Measurements from ENCODE around the gene SEPHS2. TPM values are rescaled to one million over a fixed set of nuclear protein-coding genes. Genes with fewer than 3 reads are reported as not detected.
A peak's percentile ranks its signal among the peaks of the same experiment; 100 is the strongest.

Gene SEPHS2
- polyA plus RNA-seq, 2 of the 4 experiments (the other 2 are of a cell fraction) = 47.8 to 72.6 TPM

DNA sequence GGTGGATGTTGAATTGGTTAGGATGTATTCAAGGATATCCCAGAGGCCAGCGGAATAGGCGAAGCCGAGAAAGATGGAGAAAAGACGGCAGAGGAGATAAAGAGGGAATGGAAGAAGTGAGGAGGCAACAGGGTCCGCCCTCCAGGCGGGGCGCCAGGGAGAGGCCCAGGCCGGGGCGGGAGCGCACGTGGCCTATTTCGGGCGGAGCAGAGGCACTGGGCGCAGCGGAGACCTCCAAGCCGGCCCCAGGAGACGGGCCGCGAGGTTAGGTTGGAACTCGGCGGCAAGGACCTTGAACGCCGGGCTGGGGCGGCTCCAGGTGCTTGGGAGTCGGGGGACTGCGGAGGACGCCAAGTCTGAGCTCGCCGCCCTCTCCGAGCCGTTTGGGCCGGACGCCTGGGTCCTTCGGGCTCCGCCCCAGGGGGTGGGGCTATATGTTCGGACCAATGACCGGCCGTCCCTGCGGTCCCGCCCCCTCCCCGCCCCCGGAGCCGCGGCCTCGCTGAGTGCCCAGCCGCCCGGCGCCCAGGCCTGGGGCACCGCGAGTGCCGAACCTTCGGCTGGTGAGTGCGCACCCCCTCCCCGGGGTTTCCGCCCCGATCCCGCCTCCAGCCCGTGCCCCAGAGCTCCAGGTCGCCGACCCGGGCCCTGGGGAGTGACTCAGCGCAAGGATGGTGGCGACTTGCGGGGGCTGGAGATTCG is 38.4 kb downstream of the SEPHS2 start, which contains the start of gene ZNF771:
TSS of gene ZNF771 (plus strand) at position 505 of the 702 bp plus-strand sequence. CDS start 448 bp downstream, outside the sequence.
- ChIA-PET CTCF (interaction anchor here (0.7 to 7.5 kb wide), 9 partner anchors 10 to 294 kb away, joined by 3 to 149 read pairs (median 4); partner anchors contain the start of genes CD2BP2, DCTPP1, GDPD3 and ZNF48), POLR2A (interaction anchor here (0.7 to 2.1 kb wide), 8 partner anchors 9 to 209 kb away, joined by 3 to 16 read pairs (median 7); partner anchors contain the start of genes DCTPP1 and ZNF48)
- Histone ChIP-seq H3K4me1 (peaks cover 20% of the 10 kb centered on the region), H3K4me2 (peak within 1 kb of the TSS; percentile 94), H3K4me3 (peak within 1 kb of the TSS; percentile 62), H3K27ac (peak within 1 kb of the TSS; percentile 80 to 92), H3K9me3 (no peaks in the 10 kb centered on the region)
- under 1% methylated on average over 23 of the region's 65 CpGs for WGBS (ENCODE audit: missing lambda C conversion rate)
- no peak for FAIRE-seq
- ATAC-seq = peak; percentile 88 to 92
- peak; percentile 83 to 90 for DNase-seq (ENCODE audit: low read depth in 1 of 2, low spot score in 1 of 2)
- TF ChIP-seq, protein P1, sequence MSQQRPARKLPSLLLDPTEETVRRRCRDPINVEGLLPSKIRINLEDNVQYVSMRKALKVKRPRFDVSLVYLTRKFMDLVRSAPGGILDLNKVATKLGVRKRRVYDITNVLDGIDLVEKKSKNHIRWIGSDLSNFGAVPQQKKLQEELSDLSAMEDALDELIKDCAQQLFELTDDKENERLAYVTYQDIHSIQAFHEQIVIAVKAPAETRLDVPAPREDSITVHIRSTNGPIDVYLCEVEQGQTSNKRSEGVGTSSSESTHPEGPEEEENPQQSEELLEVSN (IDR thresholded peaks at IDR 0.05; ENCODE audit: borderline replicate concordance, low read depth) = peak; percentile 60; the same call in 1 of the 2 replicates
- TF ChIP-seq MYC (IDR thresholded peaks at IDR 0.05; ENCODE audit: borderline replicate concordance, low read length) = peak; percentile 89; the same call in 1 of the 2 replicates
- TF ChIP-seq PHF8 (IDR thresholded peaks at IDR 0.05; ENCODE audit: borderline replicate concordance, low read depth) = peak; percentile 85
- TF ChIP-seq RNF2 (IDR thresholded peaks at IDR 0.05; ENCODE audit: borderline replicate concordance, low read depth) = no peak
- TF ChIP-seq, protein P2, sequence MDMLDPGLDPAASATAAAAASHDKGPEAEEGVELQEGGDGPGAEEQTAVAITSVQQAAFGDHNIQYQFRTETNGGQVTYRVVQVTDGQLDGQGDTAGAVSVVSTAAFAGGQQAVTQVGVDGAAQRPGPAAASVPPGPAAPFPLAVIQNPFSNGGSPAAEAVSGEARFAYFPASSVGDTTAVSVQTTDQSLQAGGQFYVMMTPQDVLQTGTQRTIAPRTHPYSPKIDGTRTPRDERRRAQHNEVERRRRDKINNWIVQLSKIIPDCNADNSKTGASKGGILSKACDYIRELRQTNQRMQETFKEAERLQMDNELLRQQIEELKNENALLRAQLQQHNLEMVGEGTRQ (IDR thresholded peaks at IDR 0.05) = peak; percentile 82
- peak; percentile 18; the same call in 1 of the 2 replicates for TF ChIP-seq TP53 (CRISPR knock-in tag; IDR thresholded peaks at IDR 0.05)
- no peak for TF ChIP-seq MAZ (IDR thresholded peaks at IDR 0.05; ENCODE audit: borderline replicate concordance, low read depth, low read length)
- TF ChIP-seq HOXA7 (CRISPR knock-in tag; IDR thresholded peaks at IDR 0.05) = no peak
- no peak for TF ChIP-seq BHLHE40 (IDR thresholded peaks at IDR 0.05; ENCODE audit: low read depth, low read length)
- TF ChIP-seq, protein P3, sequence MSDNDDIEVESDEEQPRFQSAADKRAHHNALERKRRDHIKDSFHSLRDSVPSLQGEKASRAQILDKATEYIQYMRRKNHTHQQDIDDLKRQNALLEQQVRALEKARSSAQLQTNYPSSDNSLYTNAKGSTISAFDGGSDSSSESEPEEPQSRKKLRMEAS (IDR thresholded peaks at IDR 0.05) = peak; percentile 98
- TF ChIP-seq, protein P4, sequence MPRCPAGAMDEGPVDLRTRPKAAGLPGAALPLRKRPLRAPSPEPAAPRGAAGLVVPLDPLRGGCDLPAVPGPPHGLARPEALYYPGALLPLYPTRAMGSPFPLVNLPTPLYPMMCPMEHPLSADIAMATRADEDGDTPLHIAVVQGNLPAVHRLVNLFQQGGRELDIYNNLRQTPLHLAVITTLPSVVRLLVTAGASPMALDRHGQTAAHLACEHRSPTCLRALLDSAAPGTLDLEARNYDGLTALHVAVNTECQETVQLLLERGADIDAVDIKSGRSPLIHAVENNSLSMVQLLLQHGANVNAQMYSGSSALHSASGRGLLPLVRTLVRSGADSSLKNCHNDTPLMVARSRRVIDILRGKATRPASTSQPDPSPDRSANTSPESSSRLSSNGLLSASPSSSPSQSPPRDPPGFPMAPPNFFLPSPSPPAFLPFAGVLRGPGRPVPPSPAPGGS (IDR thresholded peaks at IDR 0.05) = peak; percentile 77; the same call in 2 of the 3 replicates
- no peak for TF ChIP-seq FOSL2 (IDR thresholded peaks at IDR 0.05)
- peak; percentile 10; the same call in 1 of the 2 replicates for TF ChIP-seq FOSL2 (CRISPR knock-in tag; IDR thresholded peaks at IDR 0.05)
- peak; percentile 69 for TF ChIP-seq POLR2A (IDR thresholded peaks at IDR 0.05; ENCODE audit: low read length)
- TF ChIP-seq JUN (IDR thresholded peaks at IDR 0.05) = peak; percentile 31 to 93; a peak in 3 of 5 replicates
- TF ChIP-seq MAFK (IDR thresholded peaks at IDR 0.05; ENCODE audit: partially characterized antibody) = peak; percentile 3

DNA sequence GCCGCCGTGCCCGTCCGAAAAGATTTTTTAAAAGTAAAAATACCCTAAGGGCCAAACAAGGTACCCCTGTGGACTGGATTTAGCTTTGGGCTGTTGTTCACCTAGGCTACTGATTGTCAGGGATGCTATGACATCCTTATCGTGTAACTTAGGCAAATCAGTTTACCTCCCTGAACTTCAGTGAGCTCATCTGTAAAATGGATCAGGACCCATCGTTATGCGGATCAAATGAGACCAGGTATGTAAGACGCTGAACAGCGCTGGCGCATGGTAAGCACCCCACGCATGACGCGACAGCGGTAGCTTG is 38.9 kb downstream of the SEPHS2 start:
- Histone ChIP-seq H3K4me3 (peak overlapping the region; percentile 62), H3K9me3 (no peaks in the 10 kb centered on the region), H3K4me1 (peaks cover 20% of the 10 kb centered on the region), H3K27ac (peak overlapping the region; percentile 80 to 92), H3K4me2 (peak overlapping the region; percentile 94)
- no peak for FAIRE-seq
- 46% methylated on average over 14 of the region's 14 CpGs for WGBS (ENCODE audit: missing lambda C conversion rate)
- TF ChIP-seq ESRRA (IDR thresholded peaks at IDR 0.05; ENCODE audit: borderline replicate concordance, low read length) = no peak
- no peak for TF ChIP-seq JUNB (IDR thresholded peaks at IDR 0.05)
- TF ChIP-seq EP300 (IDR thresholded peaks at IDR 0.05) = no peak
- no peak for TF ChIP-seq HOXA7 (CRISPR knock-in tag; IDR thresholded peaks at IDR 0.05)
- ChIA-PET CTCF (interaction anchor here (1.2 to 7.5 kb wide), 7 partner anchors 10 to 294 kb away, joined by 3 to 149 read pairs (median 4); partner anchors contain the start of genes DCTPP1, GDPD3 and ZNF48), POLR2A (interaction anchor here (1.0 to 2.1 kb wide), 6 partner anchors 9 to 36 kb away, joined by 3 to 16 read pairs (median 8); partner anchors contain the start of genes DCTPP1 and ZNF48)
- DNase-seq (ENCODE audit: low read depth in 1 of 2, low spot score in 1 of 2) = no peak
- no peak for ATAC-seq
